Panc1 (cell line): ENCODE data around the gene PRPS1. TPM values are rescaled to one million over a fixed set of nuclear protein-coding genes. Genes with fewer than 3 reads are reported as not detected.

Experiments
- ATAC-seq: fragments of 200-7000 bp; cut with Tn5 transposase; 2 replicates; pipeline ENCODE4 v1.9.1; 2020; ENCODE audit warnings: mild to moderate bottlenecking, moderate library complexity
- BruUV-seq: library from RNA; stranded (reverse); fragments of 400-500 nt; replicated peaks from 2 replicates; lab custom pipeline; 2021; lab: Mats Ljungman, UMichigan
- CTCF ChIA-PET: fragments of 300-600 bp; sonication (Branson Sonifier 250); formaldehyde crosslinking; loops from one replicate; lab custom pipeline; 2022; ENCODE audit warnings: antibody characterized with exemption; lab: Charles Lee
- POLR2A ChIA-PET: fragments of 300-600 bp; sonication (Branson Sonifier 250); formaldehyde crosslinking; loops from one replicate; lab custom pipeline; 2022; ENCODE audit warnings: antibody characterized with exemption; lab: Charles Lee
- DNase-seq: peaks from one replicate; pipeline ENCODE4 v3.0.0-alpha.2; 2010; ENCODE audit warnings: low read depth, low spot score
- H3K27ac ChIP-seq: 2 replicates; pipeline ENCODE4 v1.5.1; 2011; ENCODE audit warnings: mild to moderate bottlenecking, low read length, inconsistent platforms
- H3K27me3 ChIP-seq: fragments of 200-500 bp; sonication (Bioruptor generic); 2 replicates; pipeline ENCODE4 v1.6.0; 2014; ENCODE audit warnings: low read length, inconsistent platforms; ENCODE audit not compliant: control insufficient read depth, insufficient read depth
- H3K36me3 ChIP-seq: fragments of 200-500 bp; sonication (Bioruptor generic); 2 replicates; pipeline ENCODE4 v1.5.1; 2014; ENCODE audit warnings: inconsistent platforms, mild to moderate bottlenecking, low read length, moderate library complexity; ENCODE audit not compliant: control insufficient read depth, insufficient read depth
- H3K4me1 ChIP-seq: 2 replicates; pipeline ENCODE4 v1.5.1; 2011; ENCODE audit warnings: inconsistent platforms, mild to moderate bottlenecking, low read length, moderate library complexity; ENCODE audit not compliant: control insufficient read depth, insufficient read depth
- H3K4me3 ChIP-seq, 2 experiments: 2 replicates each; pipeline ENCODE4 v1.5.1; 2011 to 2012; ENCODE audit warnings: low read depth in 2 of 2, low read length in 2 of 2, mild to moderate bottlenecking in 2 of 2, inconsistent platforms in 1 of 2, moderate library complexity in 1 of 2
- H3K9me3 ChIP-seq: fragments of 200-500 bp; sonication (Bioruptor generic); 2 replicates; pipeline ENCODE4 v1.5.1; 2014; ENCODE audit warnings: low read depth, mild to moderate bottlenecking, inconsistent platforms, low read length, moderate library complexity; ENCODE audit not compliant: control insufficient read depth, insufficient read depth
- POLR2AphosphoS5 ChIP-seq: IDR thresholded peaks from 2 replicates; pipeline ENCODE4 v1.6.1; 2012; ENCODE audit warnings: mild to moderate bottlenecking, low read depth, low read length, moderate library complexity
- SIN3A ChIP-seq: IDR thresholded peaks from 2 replicates; pipeline ENCODE4 v1.6.1; 2012; ENCODE audit warnings: low read depth, mild to moderate bottlenecking, low read length, moderate library complexity, borderline replicate concordance; ENCODE audit not compliant: insufficient read depth
- TCF7L2 ChIP-seq: IDR thresholded peaks from 2 replicates; pipeline ENCODE4 v1.6.1; 2011; ENCODE audit warnings: mild to moderate bottlenecking, low read depth, low read length, inconsistent platforms
- in situ Hi-C: cut with HindIII; loops from 2 replicates; pipeline ENCODE4 v1.10.0; 2016; ENCODE audit warnings: low sequenced_read_pairs, low pct_unique_long_range_greater_than_20kb
- intact Hi-C: fragments of 100-400 bp; cut with micrococcal nuclease; formaldehyde crosslinking; loops from one replicate; pipeline ENCODE4 v1.10.0; 2022; ENCODE audit not compliant: unreplicated experiment
- total RNA-seq: library from RNA; stranded (reverse); gene quantifications from one replicate; pipeline ENCODE4 v1.2.1, GENCODE V29; 2021; ENCODE audit not compliant: unreplicated experiment
- TF ChIP-seq, protein P1 (sequence below): fragments of 450-650 bp; IDR thresholded peaks from 2 replicates; pipeline ENCODE4 v1.5.1; 2017; ENCODE audit warnings: mild to moderate bottlenecking
- TF ChIP-seq, protein P2 (sequence below), 2 experiments: IDR thresholded peaks; 2 replicates each; pipeline ENCODE4 v1.6.1; 2011 to 2012; ENCODE audit warnings: low read depth in 2 of 2, control low read depth in 1 of 2, low read length in 1 of 2, mild to moderate bottlenecking in 1 of 2, moderate library complexity in 1 of 2; ENCODE audit not compliant: insufficient read depth in 1 of 2

Gene PRPS1
- total RNA-seq, 1 experiment from 2014 or later: 152 TPM

DNA sequence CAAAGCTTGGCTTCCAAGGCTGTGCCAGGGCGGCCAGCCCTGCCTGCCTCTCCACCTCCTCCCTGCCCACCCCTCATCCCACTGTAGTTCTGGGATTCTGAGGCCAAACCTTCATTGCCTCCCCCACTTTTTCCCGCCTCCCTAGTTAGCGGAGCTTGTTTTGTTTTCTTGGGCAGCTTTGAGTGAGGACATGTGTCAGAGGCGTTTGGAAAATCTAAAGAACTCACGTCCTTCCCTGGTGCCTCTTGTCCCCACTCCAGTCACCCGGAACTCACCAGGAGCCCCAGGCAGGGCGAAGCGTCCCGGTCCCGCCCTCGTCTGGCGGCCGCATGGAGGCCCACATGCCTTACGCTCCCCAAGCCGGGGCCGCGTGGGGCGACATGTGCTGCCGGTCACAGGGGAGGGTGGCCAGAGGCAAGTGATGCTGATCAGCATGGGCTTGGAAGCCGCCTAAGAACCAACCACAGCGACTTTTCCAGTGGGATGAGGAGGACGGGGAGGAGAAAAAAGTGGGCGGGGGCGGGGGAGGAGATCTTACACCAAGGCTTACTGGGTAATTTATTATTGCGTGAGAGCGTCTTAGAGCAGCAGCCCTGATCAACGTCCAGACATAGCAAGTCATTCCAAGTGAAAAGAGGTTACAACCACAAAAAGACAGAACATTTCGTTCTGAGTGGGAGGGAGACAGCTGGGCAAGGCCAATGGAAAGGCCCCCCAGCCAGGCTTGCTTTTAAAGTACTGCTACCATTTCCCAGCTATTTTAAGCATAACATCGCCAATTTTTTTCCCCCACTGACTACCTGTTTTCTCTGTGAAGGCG is 48.5 kb downstream of the PRPS1 start:
- H3K27me3 ChIP-seq: 0 out of 2 replicates have a peak, but pooled peaks cover 2% of the 10 kb centered on the region
- POLR2A ChIA-PET: interaction anchor here (0.8 to 1.6 kb wide), 2 partner anchors 34 to 49 kb away, joined by 3 read pairs; partner anchors contain the start of gene PRPS1
- CTCF ChIA-PET: interaction anchor here (0.7 kb wide), 1 partner anchor 40 kb away, joined by 3 read pairs; no protein-coding TSS in a partner anchor
- no TSS peak for BruUV-seq
- H3K36me3 ChIP-seq: no peaks in the 10 kb centered on the region
- H3K4me3 ChIP-seq: peak overlapping the region; percentile 81
- peaks cover 25% of the 10 kb centered on the region for H3K4me1 ChIP-seq
- intact Hi-C loops: loop anchor here (5.0 kb wide), 1 partner anchor 101 kb away; the partner anchor contains the start of genes NCBP2L and TSC22D3
- DNase-seq (peak; percentile 54), ATAC-seq (peak; percentile 90)
- H3K27ac ChIP-seq: peak overlapping the region; percentile 94
- in situ Hi-C loops: no loop called here
- TF ChIP-seq POLR2AphosphoS5: peak; percentile 64; the same call in 1 of the 2 replicates
- no peak for TF ChIP-seq SIN3A
- TF ChIP-seq TCF7L2: no peak
- TF ChIP-seq, protein P1, sequence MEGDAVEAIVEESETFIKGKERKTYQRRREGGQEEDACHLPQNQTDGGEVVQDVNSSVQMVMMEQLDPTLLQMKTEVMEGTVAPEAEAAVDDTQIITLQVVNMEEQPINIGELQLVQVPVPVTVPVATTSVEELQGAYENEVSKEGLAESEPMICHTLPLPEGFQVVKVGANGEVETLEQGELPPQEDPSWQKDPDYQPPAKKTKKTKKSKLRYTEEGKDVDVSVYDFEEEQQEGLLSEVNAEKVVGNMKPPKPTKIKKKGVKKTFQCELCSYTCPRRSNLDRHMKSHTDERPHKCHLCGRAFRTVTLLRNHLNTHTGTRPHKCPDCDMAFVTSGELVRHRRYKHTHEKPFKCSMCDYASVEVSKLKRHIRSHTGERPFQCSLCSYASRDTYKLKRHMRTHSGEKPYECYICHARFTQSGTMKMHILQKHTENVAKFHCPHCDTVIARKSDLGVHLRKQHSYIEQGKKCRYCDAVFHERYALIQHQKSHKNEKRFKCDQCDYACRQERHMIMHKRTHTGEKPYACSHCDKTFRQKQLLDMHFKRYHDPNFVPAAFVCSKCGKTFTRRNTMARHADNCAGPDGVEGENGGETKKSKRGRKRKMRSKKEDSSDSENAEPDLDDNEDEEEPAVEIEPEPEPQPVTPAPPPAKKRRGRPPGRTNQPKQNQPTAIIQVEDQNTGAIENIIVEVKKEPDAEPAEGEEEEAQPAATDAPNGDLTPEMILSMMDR: no peak
- TF ChIP-seq, protein P2, sequence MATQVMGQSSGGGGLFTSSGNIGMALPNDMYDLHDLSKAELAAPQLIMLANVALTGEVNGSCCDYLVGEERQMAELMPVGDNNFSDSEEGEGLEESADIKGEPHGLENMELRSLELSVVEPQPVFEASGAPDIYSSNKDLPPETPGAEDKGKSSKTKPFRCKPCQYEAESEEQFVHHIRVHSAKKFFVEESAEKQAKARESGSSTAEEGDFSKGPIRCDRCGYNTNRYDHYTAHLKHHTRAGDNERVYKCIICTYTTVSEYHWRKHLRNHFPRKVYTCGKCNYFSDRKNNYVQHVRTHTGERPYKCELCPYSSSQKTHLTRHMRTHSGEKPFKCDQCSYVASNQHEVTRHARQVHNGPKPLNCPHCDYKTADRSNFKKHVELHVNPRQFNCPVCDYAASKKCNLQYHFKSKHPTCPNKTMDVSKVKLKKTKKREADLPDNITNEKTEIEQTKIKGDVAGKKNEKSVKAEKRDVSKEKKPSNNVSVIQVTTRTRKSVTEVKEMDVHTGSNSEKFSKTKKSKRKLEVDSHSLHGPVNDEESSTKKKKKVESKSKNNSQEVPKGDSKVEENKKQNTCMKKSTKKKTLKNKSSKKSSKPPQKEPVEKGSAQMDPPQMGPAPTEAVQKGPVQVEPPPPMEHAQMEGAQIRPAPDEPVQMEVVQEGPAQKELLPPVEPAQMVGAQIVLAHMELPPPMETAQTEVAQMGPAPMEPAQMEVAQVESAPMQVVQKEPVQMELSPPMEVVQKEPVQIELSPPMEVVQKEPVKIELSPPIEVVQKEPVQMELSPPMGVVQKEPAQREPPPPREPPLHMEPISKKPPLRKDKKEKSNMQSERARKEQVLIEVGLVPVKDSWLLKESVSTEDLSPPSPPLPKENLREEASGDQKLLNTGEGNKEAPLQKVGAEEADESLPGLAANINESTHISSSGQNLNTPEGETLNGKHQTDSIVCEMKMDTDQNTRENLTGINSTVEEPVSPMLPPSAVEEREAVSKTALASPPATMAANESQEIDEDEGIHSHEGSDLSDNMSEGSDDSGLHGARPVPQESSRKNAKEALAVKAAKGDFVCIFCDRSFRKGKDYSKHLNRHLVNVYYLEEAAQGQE (IDR thresholded peaks at IDR 0.05; ENCODE audit: insufficient read depth in 1 of 2, low read depth in 2 of 2, low read length in 1 of 2): no peak
- H3K9me3 ChIP-seq: no peaks in the 10 kb centered on the region

DNA sequence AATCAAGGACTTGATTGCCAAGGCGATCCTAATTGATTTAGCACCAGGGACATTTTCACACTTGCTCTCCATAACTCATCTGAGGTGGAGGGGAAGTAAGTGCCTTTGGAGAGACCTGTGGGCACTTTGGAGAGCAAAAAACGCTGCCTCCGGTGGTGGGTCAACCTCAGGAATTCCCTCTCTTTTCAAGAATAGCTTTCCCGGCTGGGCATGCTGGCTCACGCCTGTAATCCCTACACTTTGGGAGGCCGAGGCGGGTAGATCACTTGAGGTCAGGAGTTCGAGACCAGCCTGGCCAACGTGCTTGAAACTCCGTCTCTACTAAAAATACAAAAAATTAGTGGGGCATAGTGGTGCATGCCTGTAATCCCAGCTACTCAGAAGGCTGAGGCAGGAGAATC is 49.2 kb downstream of the PRPS1 start:
- Histone ChIP-seq H3K4me3 (peak overlapping the region; percentile 81), H3K9me3 (no peaks in the 10 kb centered on the region), H3K27ac (peak overlapping the region; percentile 94), H3K4me1 (peaks cover 25% of the 10 kb centered on the region), H3K36me3 (no peaks in the 10 kb centered on the region), H3K27me3 (0 out of 2 replicates have a peak, but pooled peaks cover 2% of the 10 kb centered on the region)
- in situ Hi-C loops (no loop called here), intact Hi-C loops (loop anchor here (5.0 kb wide), 1 partner anchor 100 kb away; the partner anchor contains the start of genes NCBP2L and TSC22D3)
- ATAC-seq: no peak
- no peak for DNase-seq
- no TSS peak for BruUV-seq
- ChIA-PET POLR2A (interaction anchor here (0.8 kb wide), 1 partner anchor 34 kb away, joined by 3 read pairs; no protein-coding TSS in a partner anchor), CTCF (interaction anchor here (0.5 to 0.8 kb wide), 4 partner anchors 29 to 78 kb away, joined by 3 read pairs; no protein-coding TSS in a partner anchor)
- TF ChIP-seq POLR2AphosphoS5 (no peak), TCF7L2 (no peak)
- TF ChIP-seq, protein P1: no peak
